GM19351 (cell line): ENCODE data around the gene RAB7B.

Experiments used
- ATAC-seq: cut with Tn5 transposase; IDR thresholded peaks from one replicate; pipeline ENCODE4 v1.9.1; 2021; ENCODE audit warnings: mild to moderate bottlenecking, moderate library complexity; ENCODE audit not compliant: unreplicated experiment

Gene RAB7B

GRCh38 chr1:205930195-205930577, 73.0 kb downstream of the RAB7B start:
- no peak for ATAC-seq

- ATAC-seq: no peak
These were observed 73.5 kb downstream of the RAB7B start for GRCh38 chr1:205929496-205930194.

- ATAC-seq: no peak
These were observed 74.9 kb downstream of the RAB7B start for GRCh38 chr1:205928317-205928716.

- ATAC-seq: no peak
These were observed 75.5 kb downstream of the RAB7B start for GRCh38 chr1:205927676-205928075.

GRCh38 chr1:205927247-205927646, 75.9 kb downstream of the RAB7B start:
- no peak for ATAC-seq
